Astrocyte (in vitro differentiated cells and primary cell): ENCODE results near the gene ANKRD42.

Experiments used
- CTCF ChIP-seq: IDR thresholded peaks from 2 replicates; pipeline ENCODE4 v1.5.1; 2011; ENCODE audit warnings: low read depth, mild to moderate bottlenecking, inconsistent platforms, low read length, moderate library complexity; ENCODE audit not compliant: insufficient read depth
- EZH2 ChIP-seq: IDR thresholded peaks from 2 replicates; pipeline ENCODE4 v1.6.1; 2012; ENCODE audit warnings: mild to moderate bottlenecking, low read length, inconsistent platforms; ENCODE audit not compliant: insufficient read depth

DNA sequence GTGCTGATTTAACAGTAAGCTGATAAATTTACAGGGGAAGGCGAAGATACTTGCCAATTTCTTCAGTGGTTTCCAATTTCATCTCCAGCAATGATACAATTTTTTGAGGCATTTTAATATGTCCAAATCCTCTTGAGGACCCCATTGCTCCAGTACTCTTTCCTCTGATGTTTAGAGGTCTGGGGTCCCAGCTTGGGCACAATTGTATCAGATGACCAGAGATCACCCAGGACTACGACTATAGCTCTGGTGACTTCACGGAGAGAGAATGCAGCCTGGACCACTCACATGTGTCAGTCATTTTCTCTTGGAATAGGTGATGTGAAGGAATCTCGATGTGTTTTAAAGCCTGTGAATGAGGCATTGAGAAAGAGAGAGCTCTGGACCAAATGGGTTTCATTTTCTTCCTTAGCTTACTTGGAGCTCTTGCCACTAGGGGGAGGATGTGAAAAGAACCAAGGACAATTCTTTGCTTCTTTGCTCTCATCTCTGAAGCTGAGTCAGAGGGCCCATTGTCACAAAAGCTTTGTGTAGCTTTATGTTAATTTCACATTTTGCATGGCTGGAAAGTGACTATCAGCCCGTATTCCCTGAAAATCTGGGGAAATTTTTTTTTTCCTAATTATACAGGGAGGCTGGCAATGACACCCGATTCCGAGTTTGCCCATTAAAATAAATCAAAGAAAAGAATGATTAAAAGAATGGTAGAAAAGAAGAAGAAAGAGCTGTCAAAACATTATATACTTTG lies 99.4 kb downstream of the ANKRD42 start:
- TF ChIP-seq CTCF (peak; percentile 83), EZH2 (no peak)
